ENCODE data around the gene CACNB2. TPM values are rescaled to one million over a fixed set of nuclear protein-coding genes. Genes with fewer than 3 reads are reported as not detected.

The CACNB2 gene
- total and polyA plus RNA-seq, 2 donors (not counting 3 experiments of a cell fraction or from before 2014, with no cell fraction given) = not detected

GRCh38 chr10:18350340-18350739, 210.1 kb downstream of the CACNB2 start:
- TF ChIP-seq POLR2AphosphoS5 (IDR thresholded peaks at IDR 0.05; ENCODE audit: insufficient read depth, low read depth, low read length) (no peak), GATA2 (IDR thresholded peaks at IDR 0.05; ENCODE audit: insufficient read depth, insufficient read length, low read depth, low read length) (no peak)
- H3K4me3 ChIP-seq (replicated peaks in 1 of 3; ENCODE audit: insufficient read depth in 1 of 3, low read depth in 1 of 3, low read length in 3 of 3) = no peak overlapping the region
- DNase-seq (ENCODE audit: low read depth, low spot score) = no peak
- dilution Hi-C loops (cut with MboI; ENCODE audit: extremely low pct_ligation_motif_present, low sequenced_read_pairs) (no loop called here), intact Hi-C loops (cut with micrococcal nuclease) (no loop called here)
- FAIRE-seq = no peak
- no peaks in the 10 kb centered on the region for H3K27me3 ChIP-seq (ENCODE audit: control insufficient read depth in 2 of 2, insufficient read depth in 2 of 2, low read length in 2 of 2)
- H3K79me2 ChIP-seq (ENCODE audit: control insufficient read depth, insufficient read depth, low read length) = no peaks in the 10 kb centered on the region
- no peak overlapping the region for H3K4me2 ChIP-seq (ENCODE audit: insufficient read depth, low read length)
- no TSS peak for BruUV-seq (replicated peaks)
- ChIA-PET POLR2A (no interaction called here), CTCF (no interaction called here)
- H4K20me1 ChIP-seq (replicated peaks; ENCODE audit: control insufficient read depth, extremely low read depth, insufficient read depth, low read length) = no peaks in the 10 kb centered on the region
- no peak overlapping the region for H2AFZ ChIP-seq (ENCODE audit: low read depth, low read length)
- H3K27ac ChIP-seq (ENCODE audit: insufficient read depth, low read depth, low read length) = no peak overlapping the region
- H3K4me1 ChIP-seq (ENCODE audit: control insufficient read depth, extremely low read depth, insufficient read depth, low read length) = no peaks in the 10 kb centered on the region
- H3K36me3 ChIP-seq (ENCODE audit: control insufficient read depth in 2 of 2, extremely low read depth in 1 of 2, insufficient read depth in 2 of 2, low read length in 2 of 2) = no peaks in the 10 kb centered on the region
- no peaks in the 10 kb centered on the region for H3K9me1 ChIP-seq (replicated peaks; ENCODE audit: control insufficient read depth, extremely low read depth, insufficient read depth, low read length)
- H3K9me3 ChIP-seq (replicated peaks; ENCODE audit: control insufficient read depth, insufficient read depth, low read length) = peaks cover 1% of the 10 kb centered on the region
- H3K9ac ChIP-seq (replicated peaks; ENCODE audit: extremely low read depth, insufficient read depth, low read length) = no peak overlapping the region

DNA sequence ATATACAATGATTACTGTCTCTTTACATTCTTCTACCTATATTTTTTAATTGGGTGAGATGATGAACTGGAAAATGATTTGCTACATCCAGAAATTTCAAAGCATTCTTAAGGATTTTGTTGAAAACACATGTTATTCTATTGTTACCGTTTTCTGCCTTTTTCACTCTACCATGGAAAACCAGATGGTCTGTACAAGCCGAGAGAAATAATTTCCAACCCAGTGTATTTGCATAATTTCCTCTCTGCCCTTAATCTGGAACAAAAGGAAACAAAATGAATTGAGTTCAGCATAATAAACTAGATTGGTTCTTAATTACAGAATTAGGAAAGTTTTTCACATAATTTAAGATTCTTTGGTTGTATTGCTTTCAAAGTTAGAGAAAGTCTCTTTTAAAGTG, 211.2 kb downstream of the CACNB2 start:
- H4K20me1 ChIP-seq (replicated peaks; ENCODE audit: control insufficient read depth, extremely low read depth, insufficient read depth, low read length) = no peaks in the 10 kb centered on the region
- dilution Hi-C loops (cut with MboI; ENCODE audit: extremely low pct_ligation_motif_present, low sequenced_read_pairs) (no loop called here), intact Hi-C loops (cut with micrococcal nuclease) (no loop called here)
- H3K9me3 ChIP-seq (replicated peaks; ENCODE audit: control insufficient read depth, insufficient read depth, low read length) = peaks cover 1% of the 10 kb centered on the region
- DNase-seq (ENCODE audit: low read depth, low spot score) (no peak), FAIRE-seq (no peak)
- no peak overlapping the region for H3K27ac ChIP-seq (ENCODE audit: insufficient read depth, low read depth, low read length)
- CTCF ChIA-PET = no interaction called here
- POLR2A ChIA-PET = no interaction called here
- no peak overlapping the region for H3K4me3 ChIP-seq (replicated peaks in 1 of 3; ENCODE audit: insufficient read depth in 1 of 3, low read depth in 1 of 3, low read length in 3 of 3)
- H3K9ac ChIP-seq (replicated peaks; ENCODE audit: extremely low read depth, insufficient read depth, low read length) = no peak overlapping the region
- no peak overlapping the region for H3K4me2 ChIP-seq (ENCODE audit: insufficient read depth, low read length)
- H3K79me2 ChIP-seq (ENCODE audit: control insufficient read depth, insufficient read depth, low read length) = no peaks in the 10 kb centered on the region
- TF ChIP-seq MAX (IDR thresholded peaks at IDR 0.05; ENCODE audit: insufficient read depth, insufficient read length) (no peak), EZH2 (IDR thresholded peaks at IDR 0.05; ENCODE audit: borderline replicate concordance, low read depth, low read length, severe bottlenecking) (no peak), MYC (IDR thresholded peaks at IDR 0.05; ENCODE audit: low read depth, low read length) (no peak), POLR2A (IDR thresholded peaks at IDR 0.05; ENCODE audit: low read depth, low read length) (no peak), GATA2 (IDR thresholded peaks at IDR 0.05; ENCODE audit: insufficient read depth, insufficient read length, low read depth, low read length) (no peak)
- TF ChIP-seq, protein P1, sequence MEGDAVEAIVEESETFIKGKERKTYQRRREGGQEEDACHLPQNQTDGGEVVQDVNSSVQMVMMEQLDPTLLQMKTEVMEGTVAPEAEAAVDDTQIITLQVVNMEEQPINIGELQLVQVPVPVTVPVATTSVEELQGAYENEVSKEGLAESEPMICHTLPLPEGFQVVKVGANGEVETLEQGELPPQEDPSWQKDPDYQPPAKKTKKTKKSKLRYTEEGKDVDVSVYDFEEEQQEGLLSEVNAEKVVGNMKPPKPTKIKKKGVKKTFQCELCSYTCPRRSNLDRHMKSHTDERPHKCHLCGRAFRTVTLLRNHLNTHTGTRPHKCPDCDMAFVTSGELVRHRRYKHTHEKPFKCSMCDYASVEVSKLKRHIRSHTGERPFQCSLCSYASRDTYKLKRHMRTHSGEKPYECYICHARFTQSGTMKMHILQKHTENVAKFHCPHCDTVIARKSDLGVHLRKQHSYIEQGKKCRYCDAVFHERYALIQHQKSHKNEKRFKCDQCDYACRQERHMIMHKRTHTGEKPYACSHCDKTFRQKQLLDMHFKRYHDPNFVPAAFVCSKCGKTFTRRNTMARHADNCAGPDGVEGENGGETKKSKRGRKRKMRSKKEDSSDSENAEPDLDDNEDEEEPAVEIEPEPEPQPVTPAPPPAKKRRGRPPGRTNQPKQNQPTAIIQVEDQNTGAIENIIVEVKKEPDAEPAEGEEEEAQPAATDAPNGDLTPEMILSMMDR (IDR thresholded peaks at IDR 0.05; ENCODE audit: extremely low read depth in 1 of 2, insufficient read depth in 1 of 2, low read depth in 1 of 2, low read length in 2 of 2) = no peak
- BruUV-seq (replicated peaks) = no TSS peak
- no peaks in the 10 kb centered on the region for H3K4me1 ChIP-seq (ENCODE audit: control insufficient read depth, extremely low read depth, insufficient read depth, low read length)
- H2AFZ ChIP-seq (ENCODE audit: low read depth, low read length) = no peak overlapping the region
- no peaks in the 10 kb centered on the region for H3K27me3 ChIP-seq (ENCODE audit: control insufficient read depth in 2 of 2, insufficient read depth in 2 of 2, low read length in 2 of 2)
- H3K36me3 ChIP-seq (ENCODE audit: control insufficient read depth in 2 of 2, extremely low read depth in 1 of 2, insufficient read depth in 2 of 2, low read length in 2 of 2) = no peaks in the 10 kb centered on the region
- H3K9me1 ChIP-seq (replicated peaks; ENCODE audit: control insufficient read depth, extremely low read depth, insufficient read depth, low read length) = no peaks in the 10 kb centered on the region

All from endothelial cell of umbilical vein (primary cell).